GM04503 (cell line): ENCODE data around the gene GJA8.
"Not testable (repeated sequence)": the region's sequence is repeated elsewhere in the genome, so short reads cannot be mapped to it uniquely, and the experiment has no call there.

Experiments used
- DNase-seq: peaks from one replicate; pipeline ENCODE4 v3.0.0-alpha.2; 2012; ENCODE audit warnings: low read depth

GJA8 gene

GRCh38 chr1:147927689-147928088, 25.1 kb downstream of the GJA8 start:
- not testable (repeated sequence) for DNase-seq

GRCh38 chr1:147928236-147929132, 25.9 kb downstream of the GJA8 start, which contains the start of gene GPR89B:
Gene GPR89B, plus strand, starts transcription at chr1:147928420. Its CDS starts 117 bp downstream, at chr1:147928537.
- DNase-seq = peak; percentile 20

DNA sequence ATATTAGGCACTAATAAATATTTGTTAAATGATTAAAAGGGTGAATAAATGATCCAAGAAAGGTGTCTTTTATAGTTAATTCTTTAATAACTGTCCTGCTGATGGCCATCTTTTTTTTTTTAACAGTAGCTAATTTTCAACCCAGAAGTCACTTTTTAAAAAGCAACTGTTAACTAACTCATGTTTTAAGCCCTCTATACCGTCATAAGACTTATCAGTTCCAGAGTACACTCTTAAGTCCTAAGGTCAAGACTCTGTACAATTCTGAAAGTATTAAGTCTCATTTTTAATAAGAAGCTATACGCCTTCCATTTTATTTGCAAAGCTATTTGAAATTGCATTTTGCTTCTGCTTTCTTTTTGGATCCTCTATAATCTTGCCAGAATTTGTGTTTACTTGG, 28.5 kb downstream of the GJA8 start:
- DNase-seq = not testable (repeated sequence)

- not testable (repeated sequence) for DNase-seq
Measured at GRCh38 chr1:147935296-147935695, 32.7 kb downstream of the GJA8 start.

GRCh38 chr1:147940456-147940855, 37.9 kb downstream of the GJA8 start:
- DNase-seq = not testable (repeated sequence)

DNA sequence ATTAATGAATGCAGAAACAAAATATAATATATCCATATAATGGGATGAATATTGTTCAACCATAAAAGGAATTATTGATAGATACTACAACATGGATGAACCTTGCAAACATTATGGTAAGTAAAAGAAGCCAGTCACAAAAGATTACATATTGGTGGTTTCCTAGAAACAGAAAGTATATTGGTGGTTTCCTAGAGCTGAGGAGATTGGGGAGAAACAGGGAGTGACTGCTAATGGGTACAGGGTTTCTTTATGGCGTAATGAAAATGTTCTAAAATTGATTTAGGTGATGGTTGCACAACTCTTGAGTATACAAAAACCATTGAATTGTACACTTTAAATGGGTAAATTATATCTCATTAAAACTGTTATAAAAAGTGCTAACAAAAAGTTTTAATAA, 40.0 kb downstream of the GJA8 start:
- DNase-seq = not testable (repeated sequence)

- not testable (repeated sequence) for DNase-seq
Measured at GRCh38 chr1:147949517-147949916, 46.9 kb downstream of the GJA8 start.
